Sigmoid colon (tissue), 7 donors: ENCODE measurements around the gene KCTD15. TPM values are rescaled to one million over a fixed set of nuclear protein-coding genes. Genes with fewer than 3 reads are reported as not detected.

Source experiments
- DNase-seq: peaks from one replicate; pipeline ENCODE4 v3.0.0-alpha.2; 2019
- H3K27ac ChIP-seq, 4 donors: fragments of 200-600 bp; sonication (generic); one replicate each; pipeline ENCODE4 v1.5.1; 2016 to 2019; ENCODE audit warnings: mild to moderate bottlenecking in 1 of 4
- H3K27me3 ChIP-seq, 3 donors: fragments of 200-600 bp; sonication (generic); one replicate each; pipeline ENCODE4 v1.5.1; 2019; ENCODE audit warnings: mild to moderate bottlenecking in 1 of 3
- H3K36me3 ChIP-seq, 4 donors: fragments of 200-600 bp; sonication (generic); one replicate each; pipeline ENCODE4 v1.5.1; 2016 to 2019
- H3K4me1 ChIP-seq, 4 donors: fragments of 200-600 bp; sonication (generic); one replicate each; pipeline ENCODE4 v1.5.1; 2017 to 2019
- H3K4me3 ChIP-seq, 4 donors: fragments of 200-600 bp; sonication (generic); one replicate each; pipeline ENCODE4 v1.5.1; 2017 to 2019; ENCODE audit warnings: mild to moderate bottlenecking in 2 of 4, moderate library complexity in 1 of 4
- H3K9me3 ChIP-seq, 4 donors: fragments of 200-600 bp in 3 of 4; sonication (generic) in 3 of 4; one replicate each; pipeline versions ENCODE4 v1.5.1 to v1.6.1; 2013 to 2019
- CTCF ChIP-seq, 4 experiments: fragments of 450-650 bp in 3 of 4; fragments of 200-600 bp in 1 of 4; IDR thresholded peaks; one replicate each; pipeline ENCODE4 v1.5.1; 2016 to 2019; ENCODE audit warnings: antibody characterized with exemption in 4 of 4, mild to moderate bottlenecking in 3 of 4, moderate library complexity in 2 of 4
- EP300 ChIP-seq, 4 donors: sonication (generic); formaldehyde crosslinking; IDR thresholded peaks; one replicate each; pipeline ENCODE4 v1.6.1; 2017; ENCODE audit warnings: antibody characterized with exemption in 4 of 4
- POLR2A ChIP-seq, 2 donors: fragments of 450-650 bp; IDR thresholded peaks; one replicate each; pipeline ENCODE4 v1.6.1; 2016; ENCODE audit warnings: antibody characterized with exemption in 2 of 2, mild to moderate bottlenecking in 2 of 2, moderate library complexity in 2 of 2
- POLR2AphosphoS5 ChIP-seq, 4 donors: sonication (generic); formaldehyde crosslinking; IDR thresholded peaks; one replicate each; pipeline ENCODE4 v1.6.1; 2017; ENCODE audit warnings: antibody characterized with exemption in 4 of 4
- WGBS, 2 donors: extraction: QIAGEN DNeasy Blood & Tissue Kit; methylation state at CpG; one replicate each; pipeline ENCODE4 v1.1.7; 2013; 5-methylcytosine and 5-hydroxymethylcytosine counted together
- intact Hi-C: fragments of 100-400 bp; cut with DNase I; formaldehyde crosslinking; loops from one replicate; pipeline ENCODE4 v1.15.1; 2023
- polyA plus RNA-seq, 3 donors: library from polyadenylated mRNA; stranded (reverse); fragments of 200-250 nt; gene quantifications; one replicate each; pipeline ENCODE4 v1.2.3, GENCODE V29; 2013
- total RNA-seq, 4 donors: library from RNA; depleted of rRNA; stranded (reverse); fragments of >200 nt; gene quantifications; one replicate each; pipeline ENCODE4 v1.1.0, GENCODE V29; 2016
- donor health status: healthy with polysubstance abuse.
- donor health status: Bipolar disorder and iron deficiency.
- donor health status: healthy.

Gene KCTD15
- total and polyA plus RNA-seq, 7 donors: 3.0 to 132 (median 52.8) TPM

GRCh38 chr19:33795370-33796163, 1.1 kb upstream of the KCTD15 start:
- Histone ChIP-seq H3K4me1 (peaks cover 0 to 30% (median 25%) of the 10 kb centered on the region in 4 donors), H3K4me3 (peak overlapping the region; percentile 55 to 95 (median 89)), H3K27ac (peak overlapping the region; percentile 94 to 97 (median 96)), H3K27me3 (no peaks in the 10 kb centered on the region), H3K9me3 (no peaks in the 10 kb centered on the region), H3K36me3 (peaks cover 0 to under 1% (median 0%) of the 10 kb centered on the region in 4 donors)
- intact Hi-C loops: loop anchor here (2.0 to 5.0 kb wide), 3 partner anchors 73 to 377 kb away; partner anchors contain the start of gene LSM14A
- 1% methylated on average over 92 of the region's 92 CpGs for WGBS, 2 donors
- TF ChIP-seq POLR2A (IDR thresholded peaks at IDR 0.05) (peak in 1 of 2 donors; percentile 21), POLR2AphosphoS5 (IDR thresholded peaks at IDR 0.05) (peak in 3 of 4 donors; percentile 32 to 67 (median 58)), EP300 (IDR thresholded peaks at IDR 0.05) (no peak), CTCF (IDR thresholded peaks at IDR 0.05) (peak in 3 of 4 experiments; percentile 65 to 87 (median 68))
- DNase-seq: peak; percentile 88

GRCh38 chr19:33797802-33798671, 1.4 kb downstream of the KCTD15 start:
- Histone ChIP-seq H3K4me3 (peak overlapping the region; percentile 55 to 95 (median 89)), H3K27me3 (no peaks in the 10 kb centered on the region), H3K27ac (peak overlapping the region; percentile 94 to 97 (median 96)), H3K9me3 (no peaks in the 10 kb centered on the region), H3K4me1 (peaks cover 0 to 53% (median 46%) of the 10 kb centered on the region in 4 donors), H3K36me3 (peaks cover 0 to 17% (median 10%) of the 10 kb centered on the region in 4 donors)
- no peak for TF ChIP-seq POLR2AphosphoS5 (IDR thresholded peaks at IDR 0.05)
- DNase-seq: peak; percentile 81
- intact Hi-C loops: loop anchor here (2.0 to 5.0 kb wide), 2 partner anchors 349 to 375 kb away; partner anchors contain the start of gene LSM14A
- WGBS, 2 donors: 9 to 17% methylated on average over 61 of the region's 61 CpGs

- no peak for DNase-seq
- Histone ChIP-seq H3K4me3 (peak overlapping the region; percentile 55 to 95 (median 89)), H3K9me3 (no peaks in the 10 kb centered on the region), H3K4me1 (peaks cover 0 to 53% (median 47%) of the 10 kb centered on the region in 4 donors), H3K27me3 (no peaks in the 10 kb centered on the region), H3K27ac (peak overlapping the region; percentile 94 to 97 (median 96)), H3K36me3 (peaks cover 0 to 24% (median 13%) of the 10 kb centered on the region in 4 donors)
- WGBS, 2 donors: 76 to 78% methylated on average over 12 of the region's 12 CpGs
- TF ChIP-seq EP300 (IDR thresholded peaks at IDR 0.05): no peak
- intact Hi-C loops: loop anchor here (5.0 kb wide), 1 partner anchor 349 kb away; no protein-coding TSS in a partner anchor
These were observed 2.0 kb downstream of the KCTD15 start for GRCh38 chr19:33798681-33799111.

- Histone ChIP-seq H3K27me3 (no peaks in the 10 kb centered on the region), H3K9me3 (no peaks in the 10 kb centered on the region), H3K36me3 (peaks cover 0 to 25% (median 15%) of the 10 kb centered on the region in 4 donors), H3K27ac (peak overlapping the region; percentile 94 to 97 (median 96)), H3K4me1 (peaks cover 0 to 59% (median 48%) of the 10 kb centered on the region in 4 donors), H3K4me3 (peak overlapping the region; percentile 55 to 95 (median 89))
- intact Hi-C loops: loop anchor here (5.0 kb wide), 1 partner anchor 348 kb away; no protein-coding TSS in a partner anchor
- TF ChIP-seq CTCF (IDR thresholded peaks at IDR 0.05) (no peak), POLR2AphosphoS5 (IDR thresholded peaks at IDR 0.05) (no peak), EP300 (IDR thresholded peaks at IDR 0.05) (no peak), POLR2A (IDR thresholded peaks at IDR 0.05) (no peak)
- 79 to 86% methylated on average over 5 of the region's 5 CpGs for WGBS, 2 donors
- no peak for DNase-seq
These were observed 2.8 kb downstream of the KCTD15 start for GRCh38 chr19:33799476-33799875.

- intact Hi-C loops: no loop called here
- Histone ChIP-seq H3K9me3 (no peaks in the 10 kb centered on the region), H3K36me3 (peaks cover 0 to 32% (median 18%) of the 10 kb centered on the region in 4 donors), H3K4me3 (peak overlapping the region in 3 of 4 donors; percentile 89 to 95 (median 89)), H3K4me1 (peaks cover 0 to 59% (median 49%) of the 10 kb centered on the region in 4 donors), H3K27me3 (no peaks in the 10 kb centered on the region), H3K27ac (peak overlapping the region; percentile 94 to 97 (median 96))
- WGBS, 2 donors: 95% methylated on average over 16 of the region's 16 CpGs
- no peak for TF ChIP-seq POLR2AphosphoS5 (IDR thresholded peaks at IDR 0.05)
- TF ChIP-seq EP300 (IDR thresholded peaks at IDR 0.05): no peak
- TF ChIP-seq CTCF (IDR thresholded peaks at IDR 0.05): no peak
- no peak for TF ChIP-seq POLR2A (IDR thresholded peaks at IDR 0.05)
- no peak for DNase-seq
These were observed 3.5 kb downstream of the KCTD15 start for GRCh38 chr19:33800012-33800680.
